Middle frontal gyrus (tissue), 1 donor: ENCODE results near the gene LRRC71.

Source experiments
- DNase-seq: peaks from one replicate; pipeline ENCODE4 v3.0.0-alpha.2; 2015; ENCODE audit warnings: low spot score; ENCODE audit errors: extremely low spot score

LRRC71 gene

DNA sequence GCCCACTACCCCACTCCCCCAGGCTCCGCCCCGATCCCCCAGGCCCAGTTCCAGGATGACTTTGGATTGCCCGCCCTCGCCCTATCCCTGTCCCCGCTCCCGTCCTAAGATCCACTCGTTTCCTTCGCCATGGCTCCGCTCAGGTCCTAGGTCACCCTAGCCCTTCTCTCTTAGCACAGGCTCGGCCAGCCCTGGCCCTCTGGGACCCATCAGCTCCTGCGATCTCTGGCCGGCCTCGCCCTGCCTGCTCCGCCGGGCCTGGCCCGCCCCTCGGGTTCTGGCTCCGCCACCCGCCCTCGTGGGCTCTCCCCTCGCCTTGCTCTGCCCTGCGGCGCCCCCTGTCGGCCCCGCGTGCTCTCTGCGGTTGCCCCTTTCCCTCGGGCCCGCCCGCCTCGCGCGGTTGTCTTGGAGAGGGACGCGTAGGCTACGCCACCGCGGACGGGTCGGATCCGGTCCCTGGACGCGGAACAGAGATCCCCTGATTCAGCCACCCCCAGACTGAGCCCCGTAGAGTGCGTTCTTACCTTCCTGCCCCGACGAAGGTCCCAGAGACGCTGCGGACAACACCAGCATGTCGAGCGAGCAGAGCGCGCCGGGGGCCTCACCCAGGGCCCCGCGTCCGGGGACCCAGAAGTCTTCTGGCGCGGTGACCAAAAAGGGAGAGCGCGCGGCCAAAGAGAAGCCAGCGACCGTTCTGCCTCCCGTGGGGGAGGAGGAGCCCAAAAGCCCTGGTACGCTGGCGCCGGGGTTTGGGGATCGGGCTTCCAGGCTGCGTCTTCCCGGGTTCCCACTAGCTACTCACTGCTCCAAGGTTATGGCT is at the start of gene LRRC71:
TSS of gene LRRC71 (plus strand) at position 400 of the 820 bp plus-strand sequence. CDS start at position 572, 172 bp downstream.
- peak; percentile 9 for DNase-seq

- DNase-seq: no peak
Observed at GRCh38 chr1:156873659-156874058, 46.8 kb upstream of the LRRC71 start.

DNA sequence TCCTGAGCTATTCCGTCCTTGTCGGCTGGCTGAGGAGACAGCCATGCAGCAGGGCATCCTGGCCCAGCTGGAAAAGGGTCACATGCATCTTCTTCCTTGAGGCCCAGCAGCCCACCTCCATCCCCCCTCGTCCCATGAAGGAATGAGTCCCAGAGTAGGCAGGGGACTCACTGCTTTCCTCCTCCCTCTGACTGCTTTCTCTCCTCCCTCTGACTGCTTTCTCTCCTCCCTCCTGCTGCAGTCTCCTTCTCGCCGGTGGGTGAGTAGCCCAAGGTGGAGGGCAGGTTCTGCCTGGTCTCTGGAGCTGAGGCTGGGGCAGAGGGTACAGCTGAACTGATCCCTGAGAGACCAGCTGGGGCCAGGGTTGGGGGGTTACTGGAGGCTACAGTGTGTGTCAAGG is 46.3 kb upstream of the LRRC71 start:
- no peak for DNase-seq

GRCh38 chr1:156874572-156875340 is 45.7 kb upstream of the LRRC71 start:
- DNase-seq: no peak

GRCh38 chr1:156875341-156875615 is 45.2 kb upstream of the LRRC71 start:
- no peak for DNase-seq

DNA sequence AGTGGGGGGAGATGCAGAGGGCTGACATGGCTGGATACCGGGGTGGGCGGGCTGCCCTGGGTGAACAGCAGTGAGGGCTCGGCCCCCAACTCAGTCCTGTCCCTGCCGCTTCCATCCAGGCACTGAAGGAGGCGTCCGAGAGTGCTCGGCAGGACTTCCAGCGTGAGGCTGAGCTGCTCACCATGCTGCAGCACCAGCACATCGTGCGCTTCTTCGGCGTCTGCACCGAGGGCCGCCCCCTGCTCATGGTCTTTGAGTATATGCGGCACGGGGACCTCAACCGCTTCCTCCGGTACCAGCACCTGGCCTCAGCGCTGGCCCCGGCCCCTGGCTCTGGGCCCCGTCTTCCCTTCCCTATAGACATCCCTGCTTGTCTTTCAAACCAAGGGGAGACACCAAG is 44.2 kb upstream of the LRRC71 start:
- no peak for DNase-seq

GRCh38 chr1:156877433-156878170 is 42.8 kb upstream of the LRRC71 start:
- DNase-seq: no peak

DNA sequence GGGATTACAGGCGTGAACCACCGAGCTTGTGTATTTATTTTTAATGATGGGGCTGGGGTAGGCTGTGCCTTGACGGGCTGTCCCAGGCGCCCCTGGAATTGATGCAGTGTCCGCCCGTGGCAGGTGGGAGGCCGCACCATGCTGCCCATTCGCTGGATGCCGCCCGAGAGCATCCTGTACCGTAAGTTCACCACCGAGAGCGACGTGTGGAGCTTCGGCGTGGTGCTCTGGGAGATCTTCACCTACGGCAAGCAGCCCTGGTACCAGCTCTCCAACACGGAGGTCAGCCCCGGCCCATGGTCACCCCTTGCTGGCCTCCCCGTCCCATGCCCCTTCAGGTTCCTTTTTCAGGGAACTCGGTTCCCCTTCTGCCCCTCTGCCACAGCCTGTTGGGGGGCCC is 40.6 kb upstream of the LRRC71 start:
- DNase-seq: no peak

DNA sequence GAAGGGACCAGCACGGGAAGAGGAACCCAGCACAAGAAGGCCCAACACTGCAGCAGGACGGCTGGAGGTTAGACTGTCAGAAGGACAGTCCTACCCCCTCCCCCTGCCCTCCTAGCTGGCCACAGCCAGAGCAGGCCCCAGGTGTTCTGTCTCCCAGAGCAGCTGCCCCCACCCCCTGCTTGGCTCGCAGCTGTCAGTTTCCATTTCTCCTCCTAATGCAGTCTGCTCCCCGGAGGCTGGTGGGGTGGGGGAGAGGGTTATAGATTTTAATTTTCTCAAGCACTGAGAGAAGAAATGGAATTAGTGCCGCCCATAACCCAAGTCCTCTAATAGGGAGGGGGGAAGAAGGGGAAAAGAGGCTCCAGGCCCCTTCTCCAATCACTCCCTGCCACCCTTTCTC is 40.0 kb upstream of the LRRC71 start:
- DNase-seq: no peak

DNA sequence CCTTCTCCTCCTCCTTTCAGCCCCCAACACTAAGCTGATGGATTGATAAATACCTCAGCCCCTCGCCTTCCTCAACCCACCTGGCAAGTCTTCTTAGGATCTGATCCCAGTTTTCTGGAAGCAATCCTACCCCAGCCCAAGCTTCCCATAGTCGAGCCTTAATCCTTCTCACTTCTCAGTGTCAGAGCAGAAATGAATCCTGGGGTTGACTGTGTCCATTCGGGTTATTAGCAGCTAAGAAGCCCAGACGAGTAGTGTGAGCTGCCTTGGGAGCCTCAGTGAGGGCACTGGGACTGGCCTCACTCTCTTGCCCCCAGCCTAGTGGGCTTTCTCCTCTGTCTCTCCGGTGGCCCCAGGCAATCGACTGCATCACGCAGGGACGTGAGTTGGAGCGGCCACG is 39.3 kb upstream of the LRRC71 start:
- DNase-seq: no peak

DNA sequence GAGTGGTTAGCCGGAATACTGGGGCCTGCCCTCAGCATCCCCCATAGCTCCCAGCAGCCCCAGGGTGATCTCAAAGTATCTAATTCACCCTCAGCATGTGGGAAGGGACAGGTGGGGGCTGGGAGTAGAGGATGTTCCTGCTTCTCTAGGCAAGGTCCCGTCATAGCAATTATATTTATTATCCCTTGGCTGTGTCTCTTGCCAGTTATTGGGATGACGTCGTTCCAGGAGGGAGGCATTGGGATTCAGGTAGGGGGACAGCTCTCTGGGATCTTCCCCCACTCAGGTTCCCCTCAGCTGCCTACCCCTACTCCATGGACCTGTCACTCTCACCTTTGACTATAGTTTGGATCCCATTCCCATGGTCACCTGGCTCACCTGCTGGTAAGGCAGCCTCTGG is 38.8 kb upstream of the LRRC71 start:
- no peak for DNase-seq

DNA sequence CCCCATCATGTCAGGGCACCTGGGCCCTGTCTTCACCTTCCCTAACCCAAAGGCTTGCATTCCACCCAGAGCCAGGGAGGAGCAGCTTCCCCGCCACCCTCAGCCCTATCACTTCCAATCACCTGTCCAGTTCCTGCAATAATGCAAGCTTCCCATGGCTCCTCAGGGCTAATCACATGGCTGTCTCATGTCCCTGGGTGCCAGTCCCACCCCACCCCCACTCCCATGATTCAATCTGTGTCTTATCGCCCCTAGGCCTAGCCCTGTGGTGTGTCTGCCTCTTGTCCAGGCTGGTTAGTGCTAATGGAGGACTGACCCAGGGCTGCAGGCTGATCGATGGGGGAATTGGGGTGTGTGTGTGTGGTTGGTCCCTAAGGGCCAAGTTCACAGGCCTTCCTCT is 37.9 kb upstream of the LRRC71 start:
- DNase-seq: no peak

DNA sequence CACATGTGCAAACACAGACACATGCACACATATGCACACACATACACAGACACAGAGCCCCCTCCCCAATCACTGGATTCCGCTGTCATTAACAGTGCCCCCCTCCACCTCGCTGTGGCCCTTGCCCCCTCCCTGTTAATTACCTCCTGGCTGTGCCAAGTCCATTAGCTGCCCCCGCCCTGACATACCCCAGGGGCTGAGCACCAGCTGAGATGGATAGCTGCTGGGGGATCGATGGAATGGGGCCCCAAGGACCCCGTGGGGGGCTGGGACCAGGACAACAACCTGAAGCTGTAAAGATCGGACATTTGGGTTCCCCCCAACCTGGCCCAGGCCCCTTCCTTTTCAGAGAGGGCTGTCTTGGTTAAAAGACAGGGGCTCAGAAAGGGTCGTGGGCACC is 36.5 kb upstream of the LRRC71 start:
- no peak for DNase-seq

DNA sequence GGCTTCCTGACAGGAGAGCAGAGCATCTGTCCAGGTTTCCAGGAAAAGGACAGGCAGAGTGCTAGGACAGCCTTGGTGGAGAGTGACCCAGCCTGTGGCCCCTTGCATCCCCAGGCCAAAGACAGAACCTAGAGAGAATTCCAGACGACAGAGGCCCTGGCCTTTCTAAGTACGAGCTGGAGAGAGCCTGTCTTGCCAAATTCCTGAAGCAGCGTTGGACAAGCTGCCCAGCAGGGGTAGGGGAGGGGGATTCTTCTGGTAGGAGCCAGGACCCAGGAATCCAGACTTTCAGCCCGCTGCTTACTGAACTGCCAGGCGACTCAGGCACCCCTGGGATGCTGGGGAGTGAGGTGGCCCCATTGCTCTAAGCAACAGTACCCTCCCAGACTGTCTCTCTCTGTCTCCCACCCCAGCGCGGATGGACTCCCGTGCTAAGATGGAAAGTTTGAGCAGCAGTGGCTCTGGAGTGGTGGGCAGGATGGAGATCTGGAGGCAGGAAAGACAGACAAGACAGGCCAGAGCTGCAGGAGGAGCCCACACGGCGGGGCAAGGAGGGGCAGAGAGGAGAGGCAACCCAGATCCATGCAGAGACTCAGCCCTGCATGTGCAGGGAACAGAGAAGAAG is 35.8 kb upstream of the LRRC71 start:
- no peak for DNase-seq

GRCh38 chr1:156885314-156885713 is 35.1 kb upstream of the LRRC71 start:
- DNase-seq: no peak

GRCh38 chr1:156885880-156886355 is 34.5 kb upstream of the LRRC71 start:
- no peak for DNase-seq

GRCh38 chr1:156886583-156887281 is 33.7 kb upstream of the LRRC71 start:
- no peak for DNase-seq

DNA sequence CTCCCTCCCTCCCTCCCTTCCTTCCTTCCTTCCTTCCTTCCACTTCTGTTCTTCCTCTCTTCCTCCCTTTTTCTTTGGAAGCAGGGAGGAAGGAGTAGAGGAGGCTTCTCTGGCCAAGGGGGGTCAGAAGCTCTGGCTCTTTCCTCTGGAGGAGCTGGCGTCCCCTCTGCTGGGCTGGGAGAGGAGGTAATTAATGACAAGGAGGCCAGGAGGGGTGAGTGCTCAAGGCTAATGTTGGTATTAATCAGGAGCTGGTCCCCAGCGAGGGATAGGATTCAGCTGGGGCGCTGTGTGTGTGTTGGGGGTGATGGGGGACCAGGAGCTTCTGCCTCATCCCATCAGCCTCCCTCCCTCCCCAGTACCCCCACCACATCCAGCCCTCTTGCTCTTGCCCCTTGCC is 33.1 kb upstream of the LRRC71 start:
- DNase-seq: no peak

DNA sequence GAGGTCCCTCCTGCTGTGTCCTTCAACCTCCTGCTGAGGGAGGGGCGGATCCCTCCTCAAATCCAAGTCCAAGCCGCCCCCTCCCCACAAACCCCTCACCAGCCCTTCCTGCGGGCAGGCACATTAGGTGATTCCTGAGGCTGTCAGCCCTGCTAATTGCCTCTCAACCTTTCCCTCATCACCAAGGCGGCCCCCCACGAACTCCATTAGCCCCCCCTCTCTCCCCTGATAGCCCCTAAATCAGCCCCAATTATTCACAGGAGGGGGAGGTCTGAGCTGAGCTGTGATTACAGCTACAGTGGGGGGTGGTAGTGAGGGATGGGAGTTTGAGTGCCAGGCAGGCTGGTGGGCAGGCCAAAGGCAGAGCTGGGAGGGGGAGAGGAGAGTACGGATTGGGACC is 32.7 kb upstream of the LRRC71 start:
- no peak for DNase-seq

GRCh38 chr1:156889802-156890580 is 30.4 kb upstream of the LRRC71 start:
- peak; percentile 46 for DNase-seq
